ENCODE measurements around the gene OBP2B. TPM values are rescaled to one million over a fixed set of nuclear protein-coding genes. Genes with fewer than 3 reads are reported as not detected.
"Not testable (repeated sequence)": the region's sequence is repeated elsewhere in the genome, so short reads cannot be mapped to it uniquely, and the experiment has no call there.

The OBP2B gene
- total RNA-seq, 1 donor from 2014 or later: not detected

GRCh38 chr9:133226219-133227171, 17.4 kb upstream of the OBP2B start:
- H3K4me3 ChIP-seq: no peak overlapping the region
- DNase-seq: no peak
- TF ChIP-seq CTCF (IDR thresholded peaks at IDR 0.05; ENCODE audit: borderline replicate concordance): no peak
- intact Hi-C loops (cut with micrococcal nuclease): no loop called here
- no peaks in the 10 kb centered on the region for H3K9me3 ChIP-seq (replicated peaks)
- peaks cover 7% of the 10 kb centered on the region for H3K4me1 ChIP-seq
- peaks cover 32% of the 10 kb centered on the region for H3K27me3 ChIP-seq (ENCODE audit: low read depth)
- H3K27ac ChIP-seq (replicated peaks): peak overlapping the region; percentile 38
- H3K36me3 ChIP-seq: no peaks in the 10 kb centered on the region

GRCh38 chr9:133225171-133226011, 16.3 kb upstream of the OBP2B start:
- Histone ChIP-seq H3K4me1 (peaks cover 7% of the 10 kb centered on the region), H3K36me3 (no peaks in the 10 kb centered on the region), H3K27me3 (ENCODE audit: low read depth) (peaks cover 37% of the 10 kb centered on the region), H3K27ac (replicated peaks) (peak overlapping the region; percentile 48), H3K4me3 (no peak overlapping the region), H3K9me3 (replicated peaks) (no peaks in the 10 kb centered on the region)
- TF ChIP-seq CTCF (IDR thresholded peaks at IDR 0.05; ENCODE audit: borderline replicate concordance): no peak
- intact Hi-C loops (cut with micrococcal nuclease): no loop called here
- peak; percentile 50 for DNase-seq

GRCh38 chr9:133224762-133225161, 15.7 kb upstream of the OBP2B start:
- Histone ChIP-seq H3K4me1 (peaks cover 7% of the 10 kb centered on the region), H3K27me3 (ENCODE audit: low read depth) (peaks cover 37% of the 10 kb centered on the region), H3K9me3 (replicated peaks) (no peaks in the 10 kb centered on the region), H3K36me3 (no peaks in the 10 kb centered on the region), H3K27ac (replicated peaks) (peak overlapping the region; percentile 48), H3K4me3 (no peak overlapping the region)
- DNase-seq: no peak
- no peak for TF ChIP-seq CTCF (IDR thresholded peaks at IDR 0.05; ENCODE audit: borderline replicate concordance)
- intact Hi-C loops (cut with micrococcal nuclease): no loop called here

GRCh38 chr9:133223159-133223756, 14.2 kb upstream of the OBP2B start:
- H3K9me3 ChIP-seq (replicated peaks); H3K36me3 ChIP-seq; H3K4me1 ChIP-seq; intact Hi-C loops (cut with micrococcal nuclease): not testable (repeated sequence)
- peak; percentile 78 for DNase-seq
- H3K27me3 ChIP-seq (ENCODE audit: low read depth): peaks cover 49% of the 10 kb centered on the region
- H3K4me3 ChIP-seq: peak overlapping the region; percentile 45
- peak overlapping the region; percentile 77 for H3K27ac ChIP-seq (replicated peaks)

GRCh38 chr9:133221994-133222393, 12.9 kb upstream of the OBP2B start:
- H3K9me3 ChIP-seq (replicated peaks); intact Hi-C loops (cut with micrococcal nuclease); H3K36me3 ChIP-seq; H3K4me1 ChIP-seq; DNase-seq: not testable (repeated sequence)
- H3K27me3 ChIP-seq (ENCODE audit: low read depth): peaks cover 45% of the 10 kb centered on the region
- peak overlapping the region; percentile 77 for H3K27ac ChIP-seq (replicated peaks)
- peak overlapping the region; percentile 45 for H3K4me3 ChIP-seq

- Histone ChIP-seq H3K4me3 (no peak overlapping the region), H3K27me3 (ENCODE audit: low read depth) (peaks cover 38% of the 10 kb centered on the region), H3K27ac (replicated peaks) (no peak overlapping the region), H3K36me3 (no peaks in the 10 kb centered on the region), H3K4me1 (peaks cover 7% of the 10 kb centered on the region), H3K9me3 (replicated peaks) (no peaks in the 10 kb centered on the region)
- no peak for TF ChIP-seq CTCF (IDR thresholded peaks at IDR 0.05; ENCODE audit: borderline replicate concordance)
- intact Hi-C loops (cut with micrococcal nuclease): no loop called here
- DNase-seq: no peak
Measured at GRCh38 chr9:133221177-133221809, 12.2 kb upstream of the OBP2B start.

- DNase-seq; H3K27ac ChIP-seq (replicated peaks); H3K4me3 ChIP-seq; H3K4me1 ChIP-seq; intact Hi-C loops (cut with micrococcal nuclease); H3K36me3 ChIP-seq: not testable (repeated sequence)
- Histone ChIP-seq H3K27me3 (ENCODE audit: low read depth) (peaks cover 21% of the 10 kb centered on the region), H3K9me3 (replicated peaks) (peaks cover 14% of the 10 kb centered on the region)
Measured at GRCh38 chr9:133218049-133218975, 9.3 kb upstream of the OBP2B start.
